C4-2B (cell line): ENCODE measurements around the gene NAXD.

Experiments used
- CTCF ChIP-seq: fragments of 450-650 bp; conservative IDR thresholded peaks from 2 replicates; pipeline ENCODE4 v1.5.1; 2017; ENCODE audit warnings: mild to moderate bottlenecking
- ZFX ChIP-seq: fragments of 450-650 bp; IDR thresholded peaks from 2 replicates; pipeline ENCODE4 v1.6.1; 2017

- TF ChIP-seq CTCF (no peak), ZFX (no peak)
Measured at GRCh38 chr13:110648146-110648819, 32.9 kb downstream of the NAXD start.
